Bronchial epithelial cell (primary cell): Measurements from ENCODE around the gene KLK3. TPM values are rescaled to one million over a fixed set of nuclear protein-coding genes. Genes with fewer than 3 reads are reported as not detected.

ENCODE experiments used
- DNase-seq: peaks from one replicate; pipeline ENCODE4 v3.0.0-alpha.2; 2010; ENCODE audit warnings: low read depth
- FAIRE-seq: peaks from 2 replicates; lab custom pipeline; 2011; peaks lifted over from hg19 to GRCh38; lab: Jason Lieb, UNC
- H3K27me3 ChIP-seq: 2 replicates; pipeline ENCODE4 v1.5.1; 2011; ENCODE audit warnings: low read length; ENCODE audit not compliant: control insufficient read depth, insufficient read depth
- H3K36me3 ChIP-seq: 2 replicates; pipeline ENCODE4 v1.5.1; 2011; ENCODE audit warnings: low read length; ENCODE audit not compliant: control insufficient read depth, insufficient read depth
- H3K4me3 ChIP-seq: 2 replicates; pipeline ENCODE4 v1.5.1; 2011; ENCODE audit warnings: mild to moderate bottlenecking, low read depth, low read length, control low read depth
- CTCF ChIP-seq: IDR thresholded peaks from 2 replicates; pipeline ENCODE4 v1.5.1; 2011; ENCODE audit warnings: mild to moderate bottlenecking, moderate library complexity, low read length, control low read depth, inconsistent platforms; ENCODE audit not compliant: insufficient read depth, severe bottlenecking
- total RNA-seq: library from RNA; depleted of rRNA; stranded (reverse); fragments of >200 nt; gene quantifications from 2 replicates; pipeline ENCODE4 v1.2.1, GENCODE V29; 2014

Gene KLK3
- total RNA-seq, 1 donor from 2014 or later, result not detected

- no peaks in the 10 kb centered on the region for H3K27me3 ChIP-seq
- no peak for TF ChIP-seq CTCF
Observed at GRCh38 chr19:50882188-50882587, 27.5 kb downstream of the KLK3 start.

GRCh38 chr19:50889638-50890037 is 34.9 kb downstream of the KLK3 start:
- FAIRE-seq, result no peak
- peaks cover 1% of the 10 kb centered on the region for H3K27me3 ChIP-seq
- TF ChIP-seq CTCF, result no peak

More at GRCh38 chr19:50882188-50882587, 27.5 kb downstream of the KLK3 start:
- DNase-seq (no peak), FAIRE-seq (no peak)
- H3K4me3 ChIP-seq, result no peak overlapping the region
- H3K36me3 ChIP-seq, result no peaks in the 10 kb centered on the region

GRCh38 chr19:50890422-50891252 is 35.9 kb downstream of the KLK3 start:
- Histone ChIP-seq H3K36me3 (no peaks in the 10 kb centered on the region), H3K4me3 (no peak overlapping the region), H3K27me3 (peaks cover 1% of the 10 kb centered on the region)
- DNase-seq (peak; percentile 74), FAIRE-seq (no peak)
- TF ChIP-seq CTCF, result no peak

More at GRCh38 chr19:50889638-50890037, 34.9 kb downstream of the KLK3 start:
- Histone ChIP-seq H3K36me3 (no peaks in the 10 kb centered on the region), H3K4me3 (no peak overlapping the region)
- no peak for DNase-seq

GRCh38 chr19:50891253-50891625 is 36.5 kb downstream of the KLK3 start:
- no peak overlapping the region for H3K4me3 ChIP-seq
- no peak for FAIRE-seq
- DNase-seq, result no peak
- TF ChIP-seq CTCF, result no peak
- H3K27me3 ChIP-seq, result peaks cover 1% of the 10 kb centered on the region
- H3K36me3 ChIP-seq, result no peaks in the 10 kb centered on the region

GRCh38 chr19:50893047-50893736 is 38.5 kb downstream of the KLK3 start:
- no peak for DNase-seq
- Histone ChIP-seq H3K4me3 (no peak overlapping the region), H3K27me3 (peaks cover under 1% of the 10 kb centered on the region), H3K36me3 (no peaks in the 10 kb centered on the region)
- TF ChIP-seq CTCF, result no peak
- FAIRE-seq, result peak; percentile 62
